Transverse colon (tissue), 4 donors: ENCODE results near the gene C16orf92. TPM values are rescaled to one million over a fixed set of nuclear protein-coding genes. Genes with fewer than 3 reads are reported as not detected.
A peak's percentile ranks its signal among the peaks of the same experiment; 100 is the strongest.

Source experiments
- DNase-seq: peaks from one replicate; pipeline ENCODE4 v3.0.0-alpha.2; 2019
- H3K27ac ChIP-seq, 4 donors: fragments of 200-600 bp; sonication (generic); 2 replicates each; pipeline ENCODE4 v1.5.1; 2016 to 2018; ENCODE audit warnings: inconsistent platforms in 4 of 4
- H3K27me3 ChIP-seq: fragments of 200-600 bp; sonication (generic); 2 replicates; pipeline ENCODE4 v1.5.1; 2017; ENCODE audit warnings: inconsistent platforms
- H3K36me3 ChIP-seq, 4 donors: fragments of 200-600 bp; sonication (generic); 2 replicates each; pipeline ENCODE4 v1.5.1; 2017 to 2019; ENCODE audit warnings: inconsistent platforms in 4 of 4
- H3K4me1 ChIP-seq, 4 donors: fragments of 200-600 bp; sonication (generic); 2 replicates each; pipeline ENCODE4 v1.5.1; 2017 to 2020; ENCODE audit warnings: inconsistent platforms in 4 of 4
- H3K4me3 ChIP-seq, 4 donors: fragments of 200-600 bp; sonication (generic); 1 replicate in 1 of 4; 2 replicates in 3 of 4; pipeline versions ENCODE4 v1.5.1 to v1.6.1; 2017 to 2019; ENCODE audit warnings: inconsistent platforms in 4 of 4
- H3K9me3 ChIP-seq, 2 donors: fragments of 200-600 bp; sonication (generic); 2 replicates each; pipeline ENCODE4 v1.5.1; 2017 to 2019; ENCODE audit warnings: inconsistent platforms in 2 of 2
- EP300 ChIP-seq: sonication (generic); formaldehyde crosslinking; IDR thresholded peaks from one replicate; pipeline ENCODE4 v1.6.1; 2017; ENCODE audit warnings: antibody characterized with exemption, low read depth
- POLR2A ChIP-seq: fragments of 450-650 bp; IDR thresholded peaks from one replicate; pipeline ENCODE4 v1.6.1; 2016; ENCODE audit warnings: antibody characterized with exemption, mild to moderate bottlenecking, moderate library complexity
- POLR2AphosphoS5 ChIP-seq, 3 donors: sonication (generic); formaldehyde crosslinking; IDR thresholded peaks; one replicate each; pipeline ENCODE4 v1.6.1; 2016; ENCODE audit warnings: antibody characterized with exemption in 3 of 3
- WGBS, 2 donors: methylation state at CpG; one replicate each; pipeline ENCODE4 v1.1.5; 2018; ENCODE audit warnings: low coverage in 1 of 2; 5-methylcytosine and 5-hydroxymethylcytosine counted together
- in situ Hi-C, 4 donors: fragments of 200-750 bp; cut with MboI; loops; one replicate each; pipeline versions ENCODE4 v1.15.0 to v1.15.1; 2017; ENCODE audit warnings: low sequenced_read_pairs in 3 of 4, low pct_ligation_motif_present in 1 of 4, low pct_unique_long_range_greater_than_20kb in 1 of 4
- intact Hi-C: fragments of 100-400 bp; cut with DNase I; formaldehyde crosslinking; loops from one replicate; pipeline ENCODE4 v1.15.1; 2023; ENCODE audit warnings: low total_unique reads
- total RNA-seq, 4 donors: library from RNA; depleted of rRNA; stranded (reverse); fragments of >200 nt; gene quantifications; one replicate each; pipeline ENCODE4 v1.1.0, GENCODE V29; 2016
- TF ChIP-seq, protein P1 (sequence below), 5 experiments: fragments of 200-600 bp in 3 of 5; fragments of 450-650 bp in 2 of 5; sonication (generic) in 3 of 5; IDR thresholded peaks; 1 replicate in 2 of 5; 2 replicates in 3 of 5; pipeline ENCODE4 v1.5.1; 2016 to 2017; ENCODE audit warnings: antibody characterized with exemption in 5 of 5, inconsistent platforms in 3 of 5, mild to moderate bottlenecking in 2 of 5, moderate library complexity in 1 of 5

Gene C16orf92
- total RNA-seq, 4 donors from 2014 or later, result not detected

DNA sequence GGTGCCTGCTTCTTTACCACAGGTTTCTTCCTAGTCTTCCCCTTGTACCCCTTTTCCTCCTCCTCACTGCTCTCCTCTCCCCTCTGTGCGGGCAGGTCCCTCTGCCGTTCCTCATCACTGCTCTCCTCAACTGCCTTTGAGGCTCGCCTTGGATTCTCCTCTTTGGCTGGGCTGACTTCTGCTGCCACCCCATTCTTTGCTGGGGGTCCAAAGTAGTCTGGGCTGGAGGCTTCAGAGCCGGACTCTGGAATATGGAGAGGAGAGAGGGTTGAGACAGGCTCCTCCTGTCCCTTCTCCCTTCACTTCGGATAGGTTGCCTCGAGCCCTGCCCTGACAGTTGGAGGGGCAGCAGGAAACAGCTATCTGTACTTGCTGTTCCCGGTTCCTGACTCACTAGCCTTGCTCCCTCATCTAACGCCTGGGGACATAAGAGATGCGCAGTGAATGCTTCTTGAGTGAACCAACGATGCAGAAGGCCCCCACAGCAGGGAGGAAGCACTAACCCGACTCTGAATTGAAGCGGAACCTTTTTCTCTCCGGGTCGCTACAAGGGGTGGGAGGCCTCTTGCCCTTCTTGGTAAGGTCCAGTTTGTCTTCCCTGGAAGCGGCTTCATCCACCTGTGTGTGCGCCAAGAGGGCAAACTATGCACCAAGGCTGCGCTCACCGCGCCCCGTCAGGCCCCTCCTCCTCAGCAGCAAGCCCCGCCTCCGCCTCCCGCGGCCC lies 28.2 kb upstream of the C16orf92 start:
- DNase-seq, result peak; percentile 86
- Histone ChIP-seq H3K36me3 (peaks cover 0 to 7% (median 0%) of the 10 kb centered on the region in 4 donors), H3K27me3 (no peaks in the 10 kb centered on the region), H3K27ac (peak overlapping the region; percentile 93 to 99 (median 96)), H3K4me3 (peak overlapping the region; percentile 31 to 68 (median 60)), H3K4me1 (peaks cover 11 to 36% (median 25%) of the 10 kb centered on the region in 4 donors), H3K9me3 (no peaks in the 10 kb centered on the region)
- intact Hi-C loops (no loop called here), in situ Hi-C loops (no loop called here)
- WGBS, 2 donors, result 15% methylated on average over 23 of the region's 24 CpGs; no CpG with 5 or more reads in 1 of the 2 donors
- TF ChIP-seq, protein P1, sequence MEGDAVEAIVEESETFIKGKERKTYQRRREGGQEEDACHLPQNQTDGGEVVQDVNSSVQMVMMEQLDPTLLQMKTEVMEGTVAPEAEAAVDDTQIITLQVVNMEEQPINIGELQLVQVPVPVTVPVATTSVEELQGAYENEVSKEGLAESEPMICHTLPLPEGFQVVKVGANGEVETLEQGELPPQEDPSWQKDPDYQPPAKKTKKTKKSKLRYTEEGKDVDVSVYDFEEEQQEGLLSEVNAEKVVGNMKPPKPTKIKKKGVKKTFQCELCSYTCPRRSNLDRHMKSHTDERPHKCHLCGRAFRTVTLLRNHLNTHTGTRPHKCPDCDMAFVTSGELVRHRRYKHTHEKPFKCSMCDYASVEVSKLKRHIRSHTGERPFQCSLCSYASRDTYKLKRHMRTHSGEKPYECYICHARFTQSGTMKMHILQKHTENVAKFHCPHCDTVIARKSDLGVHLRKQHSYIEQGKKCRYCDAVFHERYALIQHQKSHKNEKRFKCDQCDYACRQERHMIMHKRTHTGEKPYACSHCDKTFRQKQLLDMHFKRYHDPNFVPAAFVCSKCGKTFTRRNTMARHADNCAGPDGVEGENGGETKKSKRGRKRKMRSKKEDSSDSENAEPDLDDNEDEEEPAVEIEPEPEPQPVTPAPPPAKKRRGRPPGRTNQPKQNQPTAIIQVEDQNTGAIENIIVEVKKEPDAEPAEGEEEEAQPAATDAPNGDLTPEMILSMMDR (IDR thresholded peaks at IDR 0.05), result no peak
- no peak for TF ChIP-seq POLR2A
- no peak for TF ChIP-seq EP300
- no peak for TF ChIP-seq POLR2AphosphoS5 (IDR thresholded peaks at IDR 0.05)

DNA sequence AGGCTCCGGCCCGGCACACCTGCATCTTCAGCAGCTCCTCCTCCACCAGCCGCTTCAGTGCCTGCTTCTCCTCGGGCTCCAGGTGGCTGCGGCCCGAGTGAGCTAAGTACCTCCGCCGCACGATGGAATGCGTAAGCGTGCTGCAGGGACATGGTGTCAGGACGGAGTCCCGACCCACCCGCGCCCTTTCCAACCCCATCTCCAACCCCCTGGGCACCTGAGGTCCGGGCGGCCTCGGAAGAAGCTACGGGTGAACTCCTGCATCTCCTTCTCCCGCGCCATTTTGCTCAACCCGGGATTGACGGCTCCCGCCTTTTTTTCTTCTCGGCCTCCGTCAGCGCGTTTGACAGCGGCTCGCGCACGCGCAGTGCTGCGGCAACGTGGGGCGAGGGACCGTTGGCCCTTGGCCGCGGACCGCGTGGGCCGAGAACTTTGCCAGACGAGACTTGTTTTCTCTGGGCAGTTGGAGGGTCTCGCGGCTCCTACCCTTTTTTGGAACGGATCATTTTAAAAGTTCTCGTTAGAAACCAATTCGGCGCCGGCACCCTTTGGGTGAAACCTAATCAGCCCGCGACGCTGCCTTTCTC lies 27.6 kb upstream of the C16orf92 start, which contains the start of gene HIRIP3:
TSS of gene HIRIP3 (minus strand) at position 294 of the 587 bp plus-strand sequence. CDS start at position 282, 12 bp downstream.
- peaks cover 0 to 7% (median 0%) of the 10 kb centered on the region in 4 donors for H3K36me3 ChIP-seq

DNA sequence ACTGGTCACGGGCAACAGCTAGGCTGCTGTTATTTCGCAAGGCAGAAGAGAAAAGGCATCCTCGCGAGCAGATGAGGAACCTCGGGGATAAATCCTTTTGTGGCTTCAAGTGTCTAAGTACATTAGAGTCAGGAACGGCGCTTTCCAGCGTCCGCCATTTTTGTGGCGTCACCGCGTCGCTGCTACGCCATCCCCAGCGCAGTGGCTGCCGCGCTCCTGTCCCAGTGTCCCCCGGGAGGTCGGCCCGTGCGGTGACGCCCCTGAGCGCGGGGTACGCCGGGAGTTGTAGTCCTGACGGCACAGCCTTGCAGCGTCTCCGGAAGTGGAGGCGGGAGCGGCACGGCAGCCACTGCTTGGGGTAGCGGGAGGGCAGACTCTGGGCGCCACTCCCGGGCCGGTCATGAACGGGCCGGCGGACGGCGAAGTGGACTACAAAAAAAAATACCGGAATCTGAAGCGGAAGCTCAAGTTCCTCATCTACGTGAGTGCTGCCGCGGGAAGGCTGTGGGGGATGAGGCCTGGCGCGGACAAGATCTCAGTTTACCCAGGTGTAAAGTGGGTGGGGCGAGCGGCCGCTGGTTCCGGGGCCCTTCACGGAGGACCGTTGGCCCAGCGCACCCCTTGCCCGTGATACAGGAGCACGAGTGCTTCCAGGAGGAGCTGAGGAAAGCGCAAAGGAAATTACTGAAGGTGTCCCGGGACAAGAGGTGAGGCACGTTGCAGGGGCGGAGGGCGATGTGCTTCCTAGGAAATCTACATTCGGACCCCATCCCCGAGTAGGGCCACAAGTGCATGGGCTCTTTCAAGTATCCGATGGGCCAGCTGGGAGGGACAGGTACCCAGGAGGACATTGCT lies 26.9 kb upstream of the C16orf92 start, which contains the start of gene INO80E:
TSS of gene INO80E (plus strand) at position 331 of the 855 bp plus-strand sequence. CDS start at position 401, 70 bp downstream.
- intact Hi-C loops (no loop called here), in situ Hi-C loops (no loop called here)
- Histone ChIP-seq H3K27ac (peak within 1 kb of the TSS; percentile 93 to 99 (median 96)), H3K27me3 (no peaks in the 10 kb centered on the region), H3K4me1 (peaks cover 11 to 25% (median 21%) of the 10 kb centered on the region in 4 donors), H3K9me3 (no peaks in the 10 kb centered on the region), H3K4me3 (peak within 1 kb of the TSS; percentile 41 to 68 (median 60)), H3K36me3 (no peaks in the 10 kb centered on the region)
- DNase-seq, result peak; percentile 99
- 0% methylated on average over 49 of the region's 65 CpGs; no CpG with 5 or more reads in 1 of the 2 donors for WGBS, 2 donors
- TF ChIP-seq EP300 (no peak), POLR2A (peak; percentile 35), POLR2AphosphoS5 (IDR thresholded peaks at IDR 0.05) (peak; percentile 50 to 81 (median 75))
- TF ChIP-seq, protein P1 (IDR thresholded peaks at IDR 0.05), result no peak

More for the DNA sequence above, 27.6 kb upstream of the C16orf92 start, which contains the start of gene HIRIP3:
- peak within 1 kb of the TSS; percentile 41 to 68 (median 60) for H3K4me3 ChIP-seq
- H3K4me1 ChIP-seq, result peaks cover 11 to 30% (median 21%) of the 10 kb centered on the region in 4 donors
- in situ Hi-C loops, result no loop called here
- TF ChIP-seq, protein P1 (IDR thresholded peaks at IDR 0.05), result no peak
- peak; percentile 14 for TF ChIP-seq POLR2A
- TF ChIP-seq POLR2AphosphoS5 (IDR thresholded peaks at IDR 0.05), result peak; percentile 46 to 62 (median 62)
- TF ChIP-seq EP300, result no peak
- WGBS, 2 donors, result 1% methylated on average over 53 of the region's 53 CpGs; no CpG with 5 or more reads in 1 of the 2 donors
- H3K27ac ChIP-seq, result peak within 1 kb of the TSS; percentile 93 to 99 (median 96)
- DNase-seq, result peak; percentile 91
- no peaks in the 10 kb centered on the region for H3K27me3 ChIP-seq
- no peaks in the 10 kb centered on the region for H3K9me3 ChIP-seq
- intact Hi-C loops, result no loop called here
